GM23248 (cell line): Measurements from ENCODE around the gene LCP2.

ENCODE experiments used
- EZH2 ChIP-seq: fragments of 200-600 bp; sonication (generic); IDR thresholded peaks from 2 replicates; pipeline ENCODE4 v1.6.1; 2018; ENCODE audit warnings: antibody characterized with exemption, mild to moderate bottlenecking; ENCODE audit not compliant: insufficient read depth, poor library complexity, severe bottlenecking
- EZH2phosphoT487 ChIP-seq: fragments of 200-600 bp; sonication (generic); IDR thresholded peaks from 2 replicates; pipeline ENCODE4 v1.6.1; 2018; ENCODE audit warnings: antibody characterized with exemption, moderate library complexity, mild to moderate bottlenecking, low read depth; ENCODE audit not compliant: insufficient read depth

DNA sequence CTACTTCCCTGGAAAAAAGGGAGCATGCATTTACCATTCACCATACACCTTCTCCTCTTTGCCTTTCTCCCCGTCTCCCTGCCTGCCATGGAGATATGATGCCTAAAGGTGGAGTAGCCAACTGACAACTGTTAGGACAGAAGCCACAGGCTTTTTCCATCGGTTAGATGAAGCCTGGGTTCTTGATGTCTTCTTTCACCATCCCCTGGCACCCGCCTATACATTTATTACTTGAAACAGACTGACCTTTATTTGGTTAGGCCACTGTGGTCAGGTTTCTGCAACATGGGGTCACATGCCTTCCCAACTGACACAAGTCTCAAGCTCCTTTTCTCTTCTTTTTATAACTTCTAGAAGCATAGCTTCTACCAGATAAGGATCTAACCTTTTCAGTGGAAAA is 7.1 kb downstream of the LCP2 start:
- no peak for TF ChIP-seq EZH2
- no peak for TF ChIP-seq EZH2phosphoT487
